GM18499 (cell line): ENCODE results near the gene AAMP.

Source experiments
- ATAC-seq: cut with Tn5 transposase; IDR thresholded peaks from one replicate; pipeline ENCODE4 v1.9.1; 2021; ENCODE audit warnings: moderate number of reproducible peaks; ENCODE audit not compliant: insufficient read depth, unreplicated experiment

The AAMP gene

DNA sequence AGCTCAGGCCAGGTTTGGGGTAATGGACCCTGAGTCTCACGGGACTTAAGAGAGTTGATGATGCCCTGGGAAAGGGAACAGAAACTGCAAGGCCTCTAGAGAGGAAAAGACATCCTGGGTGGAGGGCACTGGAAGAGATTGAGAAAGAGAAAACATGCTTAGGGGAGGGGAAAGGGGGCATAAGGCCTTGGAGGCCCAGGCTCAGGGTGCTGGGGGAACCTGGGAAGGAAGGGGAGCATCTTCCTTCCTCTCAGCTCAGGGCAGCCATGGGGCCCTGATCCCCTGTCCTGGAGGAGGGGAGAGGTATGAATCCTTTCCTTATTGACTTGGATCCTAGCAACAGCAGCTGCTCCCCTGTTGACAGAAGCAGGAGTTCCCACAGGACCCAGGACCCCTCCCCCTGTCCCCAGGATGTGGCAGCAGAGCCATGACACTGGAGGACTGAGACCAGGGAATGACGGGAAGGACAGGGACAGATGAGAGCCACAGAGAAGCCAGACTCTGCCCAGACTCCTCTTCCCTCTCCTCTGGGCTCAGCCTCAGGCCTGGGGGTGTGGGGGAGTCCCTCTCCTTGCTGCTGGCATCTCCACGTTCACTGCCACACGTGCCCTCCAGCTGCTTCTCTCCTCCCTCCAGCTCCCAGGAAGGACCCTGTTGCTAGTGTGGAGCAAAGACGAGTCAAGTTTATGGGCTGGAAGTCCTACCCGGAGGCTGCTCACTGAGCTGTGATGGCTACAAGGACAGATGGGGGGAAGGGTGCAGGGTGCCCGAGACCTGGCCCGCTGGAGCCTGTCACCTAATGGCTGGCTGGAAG, 8.3 kb downstream of the AAMP start:
- no peak for ATAC-seq

DNA sequence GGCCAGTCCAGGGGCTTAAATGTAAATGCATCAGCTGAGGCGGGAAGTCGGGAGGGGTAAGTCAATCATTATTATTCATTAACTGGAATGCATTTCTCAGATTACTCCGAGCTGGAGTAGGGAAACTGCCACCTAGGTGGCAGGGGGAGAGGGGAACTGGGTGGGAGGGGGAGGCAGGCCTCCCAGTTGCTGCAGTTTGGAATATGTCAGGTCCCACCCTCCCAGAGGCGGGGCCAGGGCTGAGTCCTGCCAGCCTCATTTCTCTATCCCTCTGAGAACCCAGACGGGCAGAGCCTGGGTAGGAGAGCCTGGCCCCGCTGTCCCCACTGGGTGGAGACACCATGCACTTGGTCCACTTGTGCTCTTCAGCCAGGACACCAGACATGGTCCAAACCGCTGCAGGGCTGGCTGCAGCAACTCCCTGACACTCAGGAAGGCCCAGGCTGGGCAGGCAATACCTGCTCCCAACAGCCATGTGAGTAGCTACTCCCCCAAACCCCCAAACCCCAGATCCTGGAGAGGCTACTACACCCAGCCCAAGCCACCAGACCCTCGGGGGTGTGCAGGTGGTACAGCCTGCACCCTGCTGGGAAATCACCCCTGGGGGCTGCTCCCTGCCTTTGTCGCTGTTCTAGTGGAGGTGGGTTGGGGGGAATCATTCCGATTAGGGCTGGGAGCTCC, 9.1 kb downstream of the AAMP start, which contains the start of gene GPBAR1:
TSS of gene GPBAR1 (plus strand) at position 274 of the 681 bp plus-strand sequence. CDS start 1,710 bp downstream, outside the sequence.
- ATAC-seq = no peak

DNA sequence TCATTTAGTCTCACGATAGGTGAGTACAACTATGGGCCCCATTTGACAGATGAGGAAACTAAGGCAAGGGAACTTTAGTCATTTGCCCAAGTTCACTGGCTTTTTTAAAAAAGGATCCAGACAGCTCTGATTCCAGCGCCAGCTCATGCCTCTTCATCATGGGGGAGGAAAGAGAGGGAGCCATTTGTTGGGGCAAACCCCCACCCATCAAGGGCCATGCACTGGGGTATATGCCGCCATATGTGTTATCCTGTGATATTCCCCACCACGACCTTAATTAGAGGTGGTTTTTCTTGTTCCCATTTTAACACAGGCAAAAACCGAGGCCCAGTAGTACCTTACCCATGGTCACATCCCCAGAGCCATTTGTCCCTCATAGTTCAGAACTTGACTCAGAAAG, 9.8 kb downstream of the AAMP start:
- no peak for ATAC-seq

DNA sequence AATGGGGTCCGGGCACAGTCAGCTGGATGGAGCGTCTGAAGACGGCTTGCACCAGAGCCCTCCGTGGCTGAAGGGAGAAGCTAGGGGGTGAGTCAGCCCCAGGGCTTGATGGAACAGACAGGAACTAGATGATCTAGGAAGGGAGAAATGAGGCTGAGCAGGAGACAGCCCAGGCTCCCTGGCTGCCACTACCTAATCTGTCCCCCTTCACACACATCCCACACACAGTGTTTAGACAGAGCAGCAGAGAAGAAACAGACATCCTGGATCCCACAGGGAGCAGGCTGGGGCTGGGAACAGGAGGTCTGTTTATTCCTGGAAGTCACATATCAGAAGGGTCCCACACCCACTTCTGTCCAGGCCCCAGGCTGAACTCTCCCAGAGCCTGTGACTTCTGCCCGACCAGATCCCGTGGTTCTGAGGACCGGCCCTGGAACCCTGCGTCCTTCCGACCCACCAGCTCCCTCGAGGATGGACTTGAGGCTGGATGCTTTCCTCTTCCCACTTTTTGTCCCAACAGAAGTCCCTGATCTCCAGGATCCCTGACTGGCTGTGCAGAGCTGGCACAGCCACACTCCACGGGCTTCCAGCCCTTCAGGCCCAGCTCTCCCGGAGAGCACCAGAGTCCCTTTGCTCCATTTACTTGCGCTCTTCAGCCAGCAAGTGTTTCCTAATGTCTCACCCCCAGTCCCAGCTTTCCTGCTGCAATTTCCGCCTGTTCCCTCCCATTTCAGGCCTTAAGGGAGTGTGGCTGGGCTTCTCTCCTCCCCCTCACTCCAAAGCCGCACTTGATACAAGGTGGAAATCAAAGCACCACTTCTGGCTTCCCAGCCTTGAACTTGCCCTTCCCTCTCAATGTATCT, 10.6 kb downstream of the AAMP start:
- ATAC-seq = no peak

DNA sequence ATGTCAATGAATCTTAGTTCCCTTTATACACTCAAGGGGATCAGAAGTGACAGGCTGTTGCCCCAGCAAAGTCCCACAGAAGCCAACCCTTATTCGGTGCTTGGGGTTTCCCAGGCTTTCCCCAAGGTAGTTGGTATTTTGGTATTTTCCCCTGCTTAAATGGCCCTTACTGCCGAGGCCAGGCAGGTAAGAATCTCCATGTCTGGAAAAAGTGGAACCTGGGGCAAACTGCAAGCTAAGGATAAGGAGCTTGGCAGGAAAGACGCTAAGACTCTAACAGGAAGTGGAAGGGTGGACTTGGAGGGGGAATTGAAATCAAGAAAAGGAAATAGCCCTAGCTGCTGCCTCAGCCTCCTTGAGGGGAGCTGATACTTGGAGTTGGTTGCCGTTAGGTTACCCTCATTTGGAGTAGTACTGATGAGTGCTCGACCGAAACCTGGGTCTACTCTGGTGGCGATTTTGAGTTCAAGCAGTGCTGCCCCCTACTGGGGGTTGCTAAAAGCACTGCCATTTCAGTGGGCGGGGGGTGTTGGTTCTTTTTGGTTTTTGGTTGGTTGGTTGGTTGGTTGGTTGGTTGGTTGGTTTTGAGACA, 12.5 kb downstream of the AAMP start:
- peak; percentile 47 for ATAC-seq

DNA sequence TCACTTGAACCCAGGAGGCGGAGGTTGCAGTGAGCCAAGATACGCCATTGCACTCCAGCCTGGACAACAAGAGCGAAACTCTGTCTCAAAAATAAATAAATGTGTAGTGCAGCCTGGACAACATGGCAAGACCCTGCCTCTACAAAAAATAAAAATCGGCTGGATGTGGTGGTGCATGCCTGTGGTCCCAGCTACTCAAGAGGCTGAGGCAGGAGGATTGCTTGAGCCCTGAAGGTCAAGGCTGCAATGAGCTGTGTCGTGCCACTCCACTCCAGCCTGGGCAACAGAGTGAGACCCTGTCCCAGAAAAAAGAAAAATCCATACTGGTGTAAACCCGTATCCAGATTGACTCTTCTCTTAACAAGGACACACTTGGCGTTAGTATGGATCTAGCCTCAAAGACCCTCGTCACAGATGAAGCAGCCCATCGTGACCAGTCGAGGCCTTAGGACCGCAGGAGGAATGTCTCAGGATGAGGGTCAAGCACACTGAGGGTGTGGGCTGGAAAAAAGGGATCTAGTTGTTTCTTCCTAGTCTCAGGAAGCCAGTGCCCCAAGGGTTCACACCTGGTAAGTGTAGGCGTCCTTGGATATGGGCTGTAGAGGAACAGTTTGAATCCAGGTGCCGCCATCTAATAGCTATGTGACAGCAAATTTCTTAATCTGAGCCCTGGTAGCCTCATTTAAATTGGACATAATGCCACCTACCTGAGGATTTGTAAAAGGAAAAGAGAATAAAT, 13.2 kb downstream of the AAMP start:
- no peak for ATAC-seq

DNA sequence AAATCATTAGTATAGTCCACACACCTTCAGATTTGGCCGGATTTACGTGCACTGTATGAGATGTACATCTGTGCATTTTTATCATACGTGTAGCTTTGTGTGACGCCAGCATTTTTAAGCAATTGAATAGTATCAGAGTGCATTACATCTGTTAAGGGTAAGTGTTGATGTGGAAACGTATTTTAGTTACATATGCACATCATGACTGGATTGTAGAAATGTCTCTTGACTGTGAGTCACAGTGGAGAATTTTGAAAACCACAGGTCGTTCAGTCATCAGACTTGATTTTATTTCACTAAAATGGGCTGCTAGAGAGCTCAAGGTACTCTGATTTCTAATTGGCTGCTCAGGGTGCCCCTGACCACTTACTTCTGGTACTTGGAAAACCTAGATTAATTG, 14.5 kb downstream of the AAMP start:
- ATAC-seq = no peak

DNA sequence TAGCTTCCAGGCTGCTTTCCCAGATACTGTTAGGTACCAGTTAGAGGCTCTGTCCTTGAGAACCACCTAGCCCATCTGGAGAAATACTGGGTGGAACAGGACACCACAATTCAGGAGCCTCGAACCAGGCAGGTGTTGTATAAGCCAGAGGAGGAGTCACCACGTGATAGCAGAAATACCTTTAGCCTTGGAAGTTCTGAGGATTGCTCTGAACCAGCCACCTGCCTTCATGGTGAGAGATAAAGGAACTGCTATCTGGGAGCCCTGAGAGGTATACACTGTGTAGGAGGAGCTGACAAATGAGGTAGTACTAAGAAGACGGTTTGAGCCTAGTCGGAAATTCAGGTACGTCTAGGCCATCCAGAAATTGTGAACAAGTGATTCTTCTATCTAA, 16.7 kb downstream of the AAMP start:
- ATAC-seq = no peak

DNA sequence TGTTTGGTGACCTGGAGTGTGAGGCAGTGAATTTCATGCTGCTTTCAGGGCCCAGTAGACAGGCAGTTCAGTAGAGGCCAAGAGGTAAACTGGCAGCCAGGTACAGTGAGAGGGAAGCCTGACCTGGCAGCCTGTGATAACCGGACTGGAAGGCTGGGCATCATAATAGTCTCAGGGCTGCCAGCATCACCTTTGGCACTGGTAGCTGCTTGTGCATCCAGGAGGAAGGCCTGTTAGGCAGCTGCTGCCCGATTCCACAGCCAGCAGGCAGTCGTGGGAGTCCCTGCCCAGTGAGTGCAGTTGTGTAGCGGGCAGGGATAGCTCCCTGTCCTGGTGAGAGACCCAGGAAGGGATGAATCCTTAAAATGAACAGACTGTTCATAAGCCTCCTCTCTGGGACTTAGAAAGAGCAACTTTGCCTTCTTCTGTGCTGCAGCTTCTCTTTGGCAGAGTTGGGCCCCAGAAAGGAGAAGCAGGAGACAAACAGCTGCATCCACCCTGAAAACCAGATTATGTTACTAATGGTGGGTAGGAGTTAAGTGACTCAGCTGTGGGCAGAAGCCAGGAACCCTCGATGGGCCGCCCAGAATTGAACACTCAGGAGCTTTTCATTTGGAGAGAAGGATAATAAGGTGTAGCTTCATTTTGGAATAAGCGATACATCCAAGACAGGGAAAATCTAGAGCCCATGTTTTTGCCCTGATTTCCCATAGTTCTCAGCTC, 17.3 kb downstream of the AAMP start:
- ATAC-seq = no peak

DNA sequence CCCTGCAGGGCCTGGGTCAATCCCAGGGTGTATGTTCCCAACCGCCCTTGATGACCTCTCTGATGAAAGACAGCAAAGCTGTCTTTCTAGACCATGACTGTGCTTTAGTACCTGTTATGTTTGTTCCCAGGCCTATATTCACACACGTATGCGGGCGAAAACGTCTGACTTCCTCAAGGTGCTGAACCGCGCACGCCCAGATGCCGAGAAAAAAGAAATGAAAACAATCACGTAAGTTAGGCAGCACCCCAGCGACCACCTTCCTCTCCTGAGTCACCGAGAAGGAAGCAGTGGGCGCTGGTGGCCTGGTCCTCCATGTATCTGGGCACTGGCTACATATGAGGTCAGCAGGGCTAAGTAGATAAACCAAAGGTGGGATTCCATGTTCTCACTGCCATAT, 20.2 kb downstream of the AAMP start:
- ATAC-seq = no peak

DNA sequence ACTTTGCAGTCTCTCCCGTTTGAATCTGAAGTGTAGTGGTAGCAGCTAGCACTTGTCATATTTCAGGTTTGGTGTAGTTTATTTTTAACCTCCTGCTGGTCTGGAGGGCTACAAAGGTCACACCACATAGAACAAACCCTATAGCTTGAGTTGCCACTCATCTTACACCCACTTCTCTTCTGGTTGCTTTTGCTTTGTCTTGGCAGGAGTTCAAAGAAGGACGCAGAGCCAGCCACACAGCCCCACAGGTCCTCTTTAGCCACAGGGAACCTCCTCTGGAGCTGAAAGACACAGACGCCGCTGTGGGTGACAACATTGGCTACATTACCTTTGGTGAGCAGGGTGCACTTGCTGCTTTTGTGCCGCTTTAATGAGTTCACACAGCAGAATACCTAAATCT, 24.7 kb downstream of the AAMP start:
- ATAC-seq = no peak

DNA sequence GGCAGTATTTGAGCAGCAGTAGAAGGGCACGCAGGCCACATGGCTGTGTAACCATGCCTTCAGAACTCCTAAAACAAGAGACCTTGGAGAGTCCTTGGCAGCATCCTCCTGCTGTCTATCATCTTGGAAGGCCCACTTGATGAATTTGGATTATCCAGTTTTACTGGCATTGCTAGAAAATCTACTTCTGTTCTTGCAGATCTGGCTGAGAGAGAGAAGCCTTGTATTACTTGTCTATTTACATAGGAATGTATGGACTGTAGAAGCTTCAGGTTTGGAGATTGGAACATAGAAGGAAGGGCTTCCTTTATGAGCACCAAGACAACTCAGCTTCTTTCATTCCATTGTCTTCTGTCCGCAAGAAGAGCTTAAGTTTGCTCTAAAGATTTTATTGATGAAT, 25.3 kb downstream of the AAMP start:
- ATAC-seq = no peak

DNA sequence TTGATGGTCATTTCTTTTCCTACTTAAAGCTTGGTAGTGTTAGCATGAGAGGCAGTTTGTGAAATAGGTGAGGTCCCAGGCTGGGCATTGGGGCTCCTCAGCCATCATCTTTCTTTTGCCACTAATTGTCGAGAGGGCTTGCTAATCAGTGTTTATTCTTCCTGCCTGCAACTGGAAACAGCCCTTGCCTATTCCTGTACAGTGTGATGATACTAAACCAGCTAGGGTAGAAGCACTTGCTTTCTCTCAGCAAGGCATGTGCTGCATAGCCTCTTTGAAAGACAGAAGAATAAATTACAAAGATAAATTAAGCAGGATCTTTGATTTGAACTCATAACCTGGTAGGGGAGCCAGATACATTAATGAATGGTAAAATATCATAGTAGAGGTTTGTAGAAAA, 25.7 kb downstream of the AAMP start:
- no peak for ATAC-seq

DNA sequence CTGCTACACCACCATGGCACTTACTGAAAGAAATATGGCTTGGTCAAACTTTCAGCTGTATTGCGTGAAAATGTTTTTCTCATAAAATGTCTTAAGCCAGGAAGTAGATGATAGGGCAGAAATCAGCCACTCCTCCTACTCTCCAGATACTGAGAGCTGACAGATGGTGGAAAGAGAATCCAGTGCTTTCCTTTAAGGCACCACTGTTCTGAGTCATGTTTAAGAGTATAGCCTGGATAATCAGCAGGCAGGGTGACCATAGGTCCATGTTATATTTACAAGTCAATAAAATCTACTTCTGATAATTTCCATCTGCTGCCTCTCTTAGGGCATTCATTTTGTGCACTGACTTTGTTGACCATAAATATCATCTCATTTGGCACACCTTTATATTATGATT, 31.1 kb downstream of the AAMP start:
- ATAC-seq = no peak

DNA sequence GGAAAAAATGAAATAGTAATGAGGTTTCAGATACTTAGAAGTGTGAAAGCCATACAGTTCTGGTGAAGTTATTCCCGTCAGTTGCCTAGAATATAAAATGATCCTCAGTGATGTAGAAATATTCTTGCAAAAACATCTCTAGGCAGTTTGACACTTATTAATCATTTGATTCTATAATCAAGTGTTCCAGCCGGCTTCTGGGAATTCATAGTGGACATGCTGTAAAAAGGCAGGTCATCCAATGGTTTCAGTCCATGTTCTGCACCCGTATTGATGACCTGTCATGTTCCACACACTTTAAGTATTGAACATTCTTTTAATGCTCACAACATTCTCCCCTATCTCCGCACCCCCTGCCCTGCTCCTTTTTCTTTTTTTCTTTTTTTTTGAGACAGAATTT, 33.1 kb downstream of the AAMP start:
- no peak for ATAC-seq

DNA sequence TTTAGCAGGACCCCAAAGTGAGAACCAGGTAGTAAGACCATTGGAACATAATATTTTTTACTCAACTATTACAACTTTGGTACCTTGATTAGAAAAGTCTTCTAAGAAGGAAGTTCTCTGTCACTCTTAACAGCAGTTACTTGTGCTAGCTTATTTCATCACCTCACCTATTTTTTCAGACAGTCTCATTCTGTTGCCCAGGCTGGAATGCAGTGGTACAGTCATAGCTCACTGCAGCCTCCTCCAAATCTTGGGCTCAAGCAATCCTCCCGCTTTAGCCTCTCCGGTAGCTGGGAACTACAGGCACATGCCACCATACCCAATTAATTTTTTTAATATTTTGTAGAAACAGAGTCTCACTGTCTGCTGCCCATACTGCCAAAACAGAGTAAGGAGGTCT, 34.9 kb downstream of the AAMP start:
- no peak for ATAC-seq

DNA sequence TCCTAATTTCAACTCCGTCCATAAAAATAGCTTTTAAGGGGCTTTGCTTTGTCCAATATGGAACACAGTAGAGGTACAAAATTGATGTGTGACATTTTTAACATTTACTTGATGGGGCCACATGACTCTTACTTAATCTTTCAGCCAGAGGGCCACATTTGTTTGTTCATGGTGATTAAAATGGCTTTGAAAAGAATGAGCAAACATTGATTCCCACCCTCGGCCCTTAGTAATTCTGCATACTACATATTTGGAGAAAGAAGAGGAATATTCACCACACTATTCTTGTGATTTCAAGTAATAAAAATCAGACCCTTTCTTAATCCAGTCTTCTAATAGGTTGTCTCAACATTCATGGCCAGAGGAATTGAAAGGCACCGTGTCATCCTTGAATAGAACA, 35.4 kb downstream of the AAMP start:
- no peak for ATAC-seq

DNA sequence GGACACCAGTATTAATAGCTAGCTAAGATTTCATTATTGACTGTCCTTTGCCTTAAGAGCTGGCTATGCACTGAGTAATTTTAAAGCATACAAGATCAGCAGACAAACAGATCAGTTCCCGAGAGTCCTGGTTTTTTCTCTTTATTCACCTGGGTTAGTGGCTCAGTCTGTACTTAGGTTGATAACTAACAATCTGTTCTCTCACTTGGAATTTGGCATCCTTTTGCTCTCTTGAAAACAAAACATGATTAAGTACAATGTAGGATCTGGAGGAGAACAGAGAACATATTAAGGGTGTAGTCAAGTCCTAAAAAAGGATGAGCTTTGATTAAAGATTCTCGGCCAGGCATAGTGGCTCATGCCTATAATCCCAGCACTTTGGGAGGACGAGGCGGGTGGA, 36.4 kb downstream of the AAMP start:
- ATAC-seq = no peak

DNA sequence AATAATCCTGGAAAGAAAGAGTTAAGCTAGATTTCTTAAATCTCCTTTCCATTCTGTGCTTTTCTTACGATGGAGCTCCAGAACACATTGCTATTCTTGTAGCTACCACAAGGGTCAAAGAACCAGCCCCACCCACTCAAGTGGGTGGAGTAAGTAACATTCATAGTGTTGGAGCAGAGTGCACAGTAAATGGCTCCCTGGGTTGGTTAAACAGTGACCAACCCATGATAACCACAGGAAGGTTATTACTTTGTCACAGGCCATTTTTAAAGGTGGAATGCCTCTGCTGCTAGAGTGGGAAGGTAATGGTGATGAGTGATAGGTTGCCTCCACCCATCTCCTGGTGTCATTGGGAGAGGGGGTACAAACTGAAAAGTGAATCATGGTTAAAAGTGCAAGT, 39.1 kb downstream of the AAMP start:
- ATAC-seq = no peak
